M059J (cell line): ENCODE results near the gene UBA5. TPM values are rescaled to one million over a fixed set of nuclear protein-coding genes. Genes with fewer than 3 reads are reported as not detected.

ENCODE experiments used
- DNase-seq: peaks from one replicate; pipeline ENCODE4 v3.0.0-alpha.2; 2012; ENCODE audit warnings: low read depth
- total RNA-seq: library from RNA; depleted of rRNA; stranded (reverse); fragments of >200 nt; shearing (Covaris generic); gene quantifications from 2 replicates; pipeline ENCODE4 v1.2.3, GENCODE V29; 2014; rRNA removed

UBA5 gene
- total RNA-seq, 1 experiment from 2014 or later: 52.2 TPM

DNA sequence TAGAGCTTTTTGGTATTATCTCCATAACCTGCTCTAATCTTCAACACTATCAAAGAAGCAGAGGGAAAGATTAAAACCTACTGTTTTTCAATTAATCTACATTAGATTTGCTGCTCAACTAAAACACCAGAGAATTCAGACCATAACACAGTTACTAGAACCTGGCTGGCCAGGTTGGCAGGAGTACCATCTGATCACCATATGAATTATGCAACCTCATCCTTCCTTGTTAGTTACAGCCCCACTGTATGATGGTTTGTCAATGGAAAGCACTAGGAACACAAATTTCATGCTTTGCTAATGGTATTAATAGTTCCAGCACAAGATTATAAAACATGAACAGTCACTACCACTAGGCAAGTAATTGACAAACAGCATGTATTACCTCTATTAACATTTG, 56.2 kb downstream of the UBA5 start:
- no peak for DNase-seq

DNA sequence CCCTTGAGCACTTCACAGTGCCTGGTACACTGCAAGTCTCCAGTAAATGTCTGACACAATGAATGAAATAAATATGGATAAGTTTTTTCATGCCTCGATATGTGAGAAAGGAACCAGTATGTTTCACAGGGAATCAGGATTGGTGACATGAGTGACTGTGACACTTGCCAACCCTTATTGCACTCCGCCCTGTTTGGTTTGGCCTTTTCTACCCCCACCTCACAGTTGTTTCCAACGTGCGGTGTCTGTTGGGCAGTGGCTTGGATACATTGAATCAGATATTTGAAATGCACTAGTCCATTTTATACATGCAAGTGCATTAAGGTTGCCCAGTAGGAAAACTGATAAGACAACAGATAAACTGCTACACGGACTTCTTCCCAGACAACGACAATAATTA, 60.1 kb downstream of the UBA5 start:
- no peak for DNase-seq

DNA sequence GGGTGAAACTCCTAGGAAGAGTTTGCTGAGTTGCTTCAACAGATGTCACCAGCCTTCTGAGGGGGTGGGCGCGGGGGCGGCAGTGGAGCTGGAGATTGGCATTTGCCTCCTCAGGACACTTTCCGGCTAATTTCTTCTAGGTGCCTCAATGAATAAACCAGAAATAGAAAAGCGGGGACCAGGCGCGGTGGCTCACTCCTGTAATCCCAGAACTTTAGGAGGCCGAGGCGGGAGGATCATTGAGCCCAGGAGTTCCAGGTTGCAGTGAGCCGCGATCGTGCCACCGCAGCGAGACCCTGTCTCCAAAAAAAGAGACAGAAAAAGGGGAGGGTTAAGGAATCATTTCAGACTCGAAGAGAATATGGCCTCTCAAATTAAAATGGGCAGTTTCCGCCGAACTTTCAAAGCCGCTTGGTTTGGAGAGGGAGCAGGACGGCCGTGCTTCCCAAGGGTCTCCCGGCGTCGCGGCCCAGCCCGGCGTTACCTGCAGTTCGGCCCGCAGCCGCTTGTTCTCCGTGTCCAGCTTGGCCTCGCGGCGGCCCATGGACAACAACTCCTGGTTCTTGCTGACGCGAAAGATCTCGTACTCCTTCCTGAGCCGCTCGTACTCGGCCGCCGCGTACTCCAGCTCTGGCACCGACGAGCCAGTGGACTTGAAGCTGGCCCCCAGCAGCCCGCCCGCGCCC, 61.5 kb downstream of the UBA5 start:
- peak; percentile 83 for DNase-seq

DNA sequence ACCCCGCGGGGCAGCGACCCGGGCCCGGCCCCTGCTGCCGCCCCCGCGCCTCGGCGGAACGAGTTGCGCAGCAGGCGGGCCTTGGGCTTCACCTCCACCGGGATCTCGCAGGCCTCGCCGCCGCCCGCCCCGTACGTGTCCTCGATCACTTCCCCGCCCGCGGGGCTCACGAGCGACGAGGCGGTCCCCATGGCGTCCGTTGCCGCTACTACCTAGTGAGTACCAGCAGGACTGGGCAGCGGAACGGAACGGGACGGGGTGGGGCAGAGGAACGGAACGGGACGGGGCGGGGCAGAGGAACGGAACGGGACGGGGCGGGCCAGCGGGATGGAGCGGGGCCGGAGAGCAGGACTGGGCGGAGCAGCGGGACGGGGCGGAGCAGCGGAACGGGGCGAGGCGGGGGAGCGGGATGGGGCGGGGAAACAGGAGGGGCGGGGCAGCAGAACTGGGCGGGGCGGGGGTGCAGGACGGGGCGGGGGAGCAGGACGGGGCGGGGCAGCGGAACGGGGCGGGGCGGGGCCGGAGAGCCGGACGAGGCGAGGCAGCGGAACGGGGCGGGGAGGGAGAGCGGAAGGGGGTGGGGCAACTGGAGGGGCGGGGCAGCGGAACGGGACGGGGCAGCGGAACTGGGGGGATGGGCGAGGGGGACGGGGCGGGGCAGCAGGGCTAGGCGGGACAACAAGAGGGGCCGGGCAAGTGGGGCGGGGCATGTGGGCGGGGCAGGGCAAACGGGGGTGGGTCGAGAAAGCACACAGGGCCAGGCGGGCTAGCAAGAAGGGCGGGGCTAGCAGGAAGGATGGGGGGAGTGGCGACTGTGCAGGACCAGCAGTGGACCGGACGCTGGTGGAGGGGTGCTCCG, 62.3 kb downstream of the UBA5 start, which contains the start of gene NPHP3:
NPHP3 (minus strand) TSS at position 245 of the 859 bp plus-strand sequence; CDS start at position 191, 54 bp downstream.
- DNase-seq: peak; percentile 93

DNA sequence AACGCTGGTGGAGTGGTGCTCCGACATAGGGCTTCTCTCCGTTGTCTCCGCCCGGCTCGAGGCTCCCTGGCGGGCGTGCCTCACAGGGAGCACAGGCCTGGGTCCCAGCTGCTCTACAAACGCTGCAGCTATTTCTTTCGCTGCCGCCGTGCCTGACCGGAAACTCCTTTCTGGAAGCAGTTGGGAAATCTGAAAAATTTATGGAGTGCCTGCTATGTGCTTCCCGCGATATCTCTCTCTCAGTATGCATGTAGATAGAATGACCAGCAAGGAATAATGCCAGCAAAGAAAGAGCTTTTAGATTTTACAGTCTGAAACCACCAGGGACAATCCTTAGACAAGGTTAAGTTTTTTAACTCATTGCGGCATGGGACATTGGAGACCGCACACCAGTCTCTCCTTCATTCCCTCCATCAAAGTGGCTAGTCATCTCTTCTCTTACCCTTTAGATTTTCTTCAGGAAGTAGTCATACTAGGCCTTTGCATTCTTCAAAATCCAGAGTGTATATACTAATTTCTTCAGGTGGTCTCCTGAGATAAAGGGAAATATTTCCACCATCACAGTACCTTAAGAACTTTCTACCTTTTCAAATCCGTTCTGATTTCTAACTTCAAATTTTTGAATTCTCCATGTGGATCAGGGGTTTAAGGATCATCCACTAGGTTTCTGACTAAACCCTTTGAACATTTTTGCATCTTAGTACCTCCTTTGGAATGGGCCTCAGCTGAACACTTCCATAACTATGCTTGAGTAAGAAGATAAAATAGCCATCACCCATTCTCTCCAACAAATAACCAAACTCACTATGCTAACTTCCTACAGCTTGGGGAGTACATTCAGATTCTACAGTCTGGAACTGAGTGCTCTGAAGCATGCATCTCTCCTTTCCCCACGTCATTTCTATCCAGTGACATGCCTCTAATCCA, 63.2 kb downstream of the UBA5 start:
- DNase-seq: no peak

DNA sequence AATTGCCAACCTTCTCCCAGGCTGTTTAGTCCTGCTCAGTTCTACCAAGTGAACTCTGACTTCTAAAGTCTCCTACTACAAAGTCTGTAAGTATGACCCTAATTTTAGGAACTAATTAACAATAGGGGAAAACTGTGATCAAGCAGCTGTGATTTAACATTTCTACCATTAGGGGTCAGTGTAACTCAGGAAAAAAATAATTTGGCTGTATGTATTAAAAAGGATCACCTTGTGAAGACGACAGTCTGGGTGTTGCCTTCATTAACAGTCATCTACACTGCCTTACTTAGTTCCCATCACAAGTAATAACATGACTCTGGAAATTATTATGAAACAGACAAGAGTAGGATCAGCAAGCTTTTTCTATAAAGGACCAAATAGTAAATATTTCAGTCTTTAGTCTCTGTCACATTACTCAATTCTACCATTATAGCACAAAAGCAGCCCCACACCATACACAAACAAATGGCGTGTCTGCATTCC, 66.3 kb downstream of the UBA5 start:
- peak; percentile 54 for DNase-seq

Other genes with a start within 250 kb of the UBA5 start
- 30.8 and 43.0 TPM in 2 replicates for gene DNAJC13, start 242.8 kb upstream of the UBA5 start, total RNA-seq
- 0.20 and 0.44 TPM in 2 replicates for gene ACKR4, start 63.1 kb upstream of the UBA5 start, total RNA-seq
- gene ACAD11, start 520 bp upstream of the UBA5 start, total RNA-seq: 9.9 and 14.6 TPM in 2 replicates
- gene NPHP3, start 62.1 kb downstream of the UBA5 start, total RNA-seq: 5.4 and 15.7 TPM in 2 replicates